ENCODE results near the gene ZNF616.

ZNF616 gene

DNA sequence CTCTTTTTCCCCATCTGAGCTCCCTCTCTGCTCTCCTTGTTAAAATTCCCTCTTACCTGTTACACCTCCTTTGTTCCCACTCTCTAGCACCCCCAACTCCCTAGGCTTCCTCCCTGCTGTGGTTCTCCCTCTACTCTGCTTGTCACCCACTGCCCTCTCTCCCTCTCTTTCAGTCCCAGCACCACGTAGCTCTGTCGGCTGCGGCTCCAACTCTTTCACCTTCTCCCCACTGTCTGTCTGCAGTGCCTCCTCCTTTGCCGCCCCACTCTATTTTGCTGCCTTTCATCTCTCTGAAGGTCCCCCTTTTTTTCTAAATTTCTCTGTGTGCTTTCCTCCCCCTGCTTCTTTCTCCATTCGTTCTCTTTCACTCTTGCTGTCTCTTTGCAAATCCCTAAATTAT lies 30.6 kb upstream of the ZNF616 start:
- no peak overlapping the region for H4K91ac ChIP-seq (ENCODE audit: low read depth, low read length, poor library complexity)
- peak overlapping the region; percentile 84 for H3K4me2 ChIP-seq (ENCODE audit: insufficient read depth, low read length, poor library complexity, severe bottlenecking)
- H2BK15ac ChIP-seq (ENCODE audit: low read length) = no peak overlapping the region
- H3K27ac ChIP-seq (replicated peaks; ENCODE audit: low read length) = no peak overlapping the region
- H3K36me3 ChIP-seq (replicated peaks in 1 of 2; ENCODE audit: control insufficient read depth in 2 of 2, insufficient read depth in 2 of 2, low read length in 2 of 2) = peaks cover 4 to 5% of the 10 kb centered on the region in 2 donors
- peak overlapping the region; percentile 51 to 86 for H3K4me3 ChIP-seq (ENCODE audit: low read length in 2 of 2)
- no peak overlapping the region for H2BK120ac ChIP-seq (ENCODE audit: low read depth, low read length)
- H3K27me3 ChIP-seq (ENCODE audit: control insufficient read depth in 3 of 3, insufficient read depth in 3 of 3, low read depth in 1 of 3, low read length in 3 of 3) = peaks cover 0 to 12% (median 2%) of the 10 kb centered on the region in 3 experiments
- peaks cover 0 to 1% of the 10 kb centered on the region in 2 donors for H3K4me1 ChIP-seq (ENCODE audit: control insufficient read depth in 2 of 2, insufficient read depth in 1 of 2, low read depth in 1 of 2, low read length in 2 of 2)
- no peak for DNase-seq (ENCODE audit: low spot score)
- H2AFZ ChIP-seq (ENCODE audit: low read length) = peak overlapping the region; percentile 92
- no peak overlapping the region for H3K18ac ChIP-seq (ENCODE audit: low read length)
- H2BK12ac ChIP-seq (ENCODE audit: low read length) = no peak overlapping the region
- peaks cover 3 to 23% of the 10 kb centered on the region in 2 donors for H3K9me3 ChIP-seq (replicated peaks in 1 of 2; ENCODE audit: control insufficient read depth in 2 of 2, insufficient read depth in 1 of 2, low read depth in 1 of 2, low read length in 2 of 2)
- H3K23ac ChIP-seq (ENCODE audit: low read depth, low read length, poor library complexity) = no peak overlapping the region
- H4K8ac ChIP-seq (ENCODE audit: low read depth, low read length) = no peak overlapping the region
- H3K4ac ChIP-seq (ENCODE audit: low read length) = no peak overlapping the region
- no peak overlapping the region for H3K14ac ChIP-seq (ENCODE audit: low read length)
- H3K9ac ChIP-seq (ENCODE audit: low read depth, low read length, poor library complexity) = no peak overlapping the region
- no peak overlapping the region for H2AK5ac ChIP-seq (ENCODE audit: low read depth, low read length)
- WGBS, 2 donors (ENCODE audit: extremely low coverage in 2 of 2, insufficient read length in 2 of 2, insufficient replicate concordance in 1 of 2) = no CpG with 5 or more reads among the region's 5 CpGs
- H3K79me1 ChIP-seq (ENCODE audit: low read depth, low read length) = no peaks in the 10 kb centered on the region
- no peak overlapping the region for H2BK5ac ChIP-seq (ENCODE audit: low read length)

DNA sequence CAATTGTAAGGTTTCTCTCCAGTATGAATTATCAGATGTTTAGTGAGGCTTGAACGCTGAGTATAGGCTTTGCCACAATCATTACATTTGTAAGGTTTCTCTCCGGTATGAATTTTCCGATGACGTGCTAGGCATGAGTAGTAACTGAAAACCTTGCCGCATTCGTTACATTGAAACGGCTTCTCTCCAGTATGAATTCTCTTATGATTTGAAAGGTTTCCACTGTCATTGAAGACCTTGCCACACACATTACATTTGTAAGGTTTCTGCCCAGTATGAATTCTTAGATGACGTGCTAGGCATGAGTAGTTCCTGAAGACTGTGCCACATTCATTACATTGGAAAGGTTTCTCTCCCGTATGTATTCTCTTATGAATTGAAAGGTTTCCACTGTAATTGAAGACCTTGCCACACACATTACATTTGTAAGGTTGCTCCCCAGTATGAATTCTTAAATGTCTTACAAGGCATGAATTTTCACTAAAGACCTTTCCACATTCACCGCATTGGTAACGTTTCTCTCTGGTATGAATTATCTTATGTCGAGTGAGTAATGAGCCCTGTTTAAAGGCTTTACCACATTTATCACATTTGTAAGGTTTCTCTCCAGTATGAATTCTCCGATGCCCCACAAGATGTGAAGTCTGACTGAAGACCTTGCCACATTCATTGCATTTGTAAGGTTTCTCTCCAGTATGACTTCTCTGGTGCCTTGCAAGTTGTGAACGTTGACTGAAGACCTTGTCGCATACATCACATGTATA lies 16.0 kb upstream of the ZNF616 start:
- Histone ChIP-seq H3K27me3 (ENCODE audit: control insufficient read depth in 3 of 3, insufficient read depth in 3 of 3, low read depth in 1 of 3, low read length in 3 of 3) (no peaks in the 10 kb centered on the region), H3K4me1 (ENCODE audit: control insufficient read depth in 2 of 2, insufficient read depth in 1 of 2, low read depth in 1 of 2, low read length in 2 of 2) (no peaks in the 10 kb centered on the region), H4K8ac (ENCODE audit: low read depth, low read length) (no peak overlapping the region), H3K9me3 (replicated peaks in 1 of 2; ENCODE audit: control insufficient read depth in 2 of 2, insufficient read depth in 1 of 2, low read depth in 1 of 2, low read length in 2 of 2) (peaks cover 19 to 61% of the 10 kb centered on the region in 2 donors), H3K4me2 (ENCODE audit: insufficient read depth, low read length, poor library complexity, severe bottlenecking) (no peak overlapping the region), H2AFZ (ENCODE audit: low read length) (no peak overlapping the region), H3K9ac (ENCODE audit: low read depth, low read length, poor library complexity) (no peak overlapping the region), H4K91ac (ENCODE audit: low read depth, low read length, poor library complexity) (no peak overlapping the region), H2AK5ac (ENCODE audit: low read depth, low read length) (no peak overlapping the region), H2BK120ac (ENCODE audit: low read depth, low read length) (no peak overlapping the region), H2BK15ac (ENCODE audit: low read length) (no peak overlapping the region), H3K4me3 (ENCODE audit: low read length in 2 of 2) (no peak overlapping the region), H3K23ac (ENCODE audit: low read depth, low read length, poor library complexity) (no peak overlapping the region), H2BK12ac (ENCODE audit: low read length) (no peak overlapping the region), H2BK5ac (ENCODE audit: low read length) (no peak overlapping the region), H3K18ac (ENCODE audit: low read length) (no peak overlapping the region), H3K4ac (ENCODE audit: low read length) (no peak overlapping the region), H3K79me1 (ENCODE audit: low read depth, low read length) (no peaks in the 10 kb centered on the region), H3K14ac (ENCODE audit: low read length) (no peak overlapping the region), H3K36me3 (replicated peaks in 1 of 2; ENCODE audit: control insufficient read depth in 2 of 2, insufficient read depth in 2 of 2, low read length in 2 of 2) (peaks cover 0 to 6% of the 10 kb centered on the region in 2 donors), H3K27ac (replicated peaks; ENCODE audit: low read length) (no peak overlapping the region)
- DNase-seq (ENCODE audit: low spot score) = no peak
- no CpG with 5 or more reads among the region's 15 CpGs for WGBS, 2 donors (ENCODE audit: extremely low coverage in 2 of 2, insufficient read length in 2 of 2, insufficient replicate concordance in 1 of 2)

DNA sequence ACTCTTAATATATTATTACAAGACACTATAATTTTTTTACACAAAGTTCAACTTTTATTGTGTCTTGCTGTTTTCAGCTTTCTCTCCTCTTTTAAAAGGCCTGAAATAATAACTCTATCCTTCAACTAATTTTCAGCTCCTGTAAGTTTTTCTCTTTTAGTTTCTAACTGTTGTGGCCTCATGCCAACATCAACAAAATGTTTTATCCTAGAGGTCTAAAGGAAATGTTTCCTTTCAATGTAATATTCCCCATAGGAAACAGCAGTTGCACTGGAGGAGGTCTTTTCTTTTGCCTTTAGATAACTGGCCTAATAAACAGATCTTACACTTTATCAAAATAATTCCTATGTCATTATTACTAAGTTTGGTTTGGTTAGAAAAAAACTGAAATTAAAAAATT lies 8.5 kb upstream of the ZNF616 start:
- DNase-seq (ENCODE audit: low spot score) = no peak
- Histone ChIP-seq H3K18ac (ENCODE audit: low read length) (no peak overlapping the region), H3K14ac (ENCODE audit: low read length) (no peak overlapping the region), H2BK12ac (ENCODE audit: low read length) (no peak overlapping the region), H3K4ac (ENCODE audit: low read length) (no peak overlapping the region), H2AFZ (ENCODE audit: low read length) (no peak overlapping the region), H2AK5ac (ENCODE audit: low read depth, low read length) (no peak overlapping the region), H3K4me2 (ENCODE audit: insufficient read depth, low read length, poor library complexity, severe bottlenecking) (no peak overlapping the region), H3K27me3 (ENCODE audit: control insufficient read depth in 3 of 3, insufficient read depth in 3 of 3, low read depth in 1 of 3, low read length in 3 of 3) (no peaks in the 10 kb centered on the region), H3K4me3 (ENCODE audit: low read length in 2 of 2) (no peak overlapping the region), H3K4me1 (ENCODE audit: control insufficient read depth in 2 of 2, insufficient read depth in 1 of 2, low read depth in 1 of 2, low read length in 2 of 2) (no peaks in the 10 kb centered on the region), H3K9me3 (replicated peaks in 1 of 2; ENCODE audit: control insufficient read depth in 2 of 2, insufficient read depth in 1 of 2, low read depth in 1 of 2, low read length in 2 of 2) (peaks cover 0 to 8% of the 10 kb centered on the region in 2 donors), H3K23ac (ENCODE audit: low read depth, low read length, poor library complexity) (no peak overlapping the region), H4K8ac (ENCODE audit: low read depth, low read length) (no peak overlapping the region), H3K36me3 (replicated peaks in 1 of 2; ENCODE audit: control insufficient read depth in 2 of 2, insufficient read depth in 2 of 2, low read length in 2 of 2) (no peaks in the 10 kb centered on the region), H2BK5ac (ENCODE audit: low read length) (no peak overlapping the region), H4K91ac (ENCODE audit: low read depth, low read length, poor library complexity) (no peak overlapping the region), H2BK120ac (ENCODE audit: low read depth, low read length) (no peak overlapping the region), H3K9ac (ENCODE audit: low read depth, low read length, poor library complexity) (no peak overlapping the region), H3K79me1 (ENCODE audit: low read depth, low read length) (no peaks in the 10 kb centered on the region), H3K27ac (replicated peaks; ENCODE audit: low read length) (no peak overlapping the region), H2BK15ac (ENCODE audit: low read length) (no peak overlapping the region)

DNA sequence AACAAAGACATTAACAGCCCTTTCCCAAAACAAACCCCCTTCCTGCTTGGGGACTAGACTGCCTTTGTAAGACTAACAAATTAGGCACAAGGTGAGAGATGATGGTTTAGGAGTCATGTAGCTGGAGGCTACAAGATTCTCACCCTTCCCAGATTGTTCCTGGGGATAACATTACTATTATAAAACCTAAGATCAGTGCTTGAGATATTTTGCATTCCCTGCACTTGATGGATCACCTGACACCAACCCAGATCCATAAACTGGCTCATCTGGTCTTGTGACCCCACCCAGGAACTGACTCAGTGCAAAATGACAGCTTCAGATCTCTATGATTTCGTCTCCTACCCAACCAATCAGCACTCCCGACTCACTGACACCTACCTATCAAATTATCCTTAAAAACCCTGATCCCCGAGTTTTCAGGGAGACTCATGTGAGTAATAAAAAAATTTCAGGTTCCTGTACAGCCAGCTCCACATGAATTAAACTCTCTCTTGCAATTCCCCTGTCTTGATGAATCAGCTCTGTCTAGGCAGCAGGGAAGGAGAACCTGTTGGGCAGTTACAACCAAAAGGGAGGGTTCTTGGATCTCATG lies 2.4 kb upstream of the ZNF616 start:
- WGBS, 2 donors (ENCODE audit: extremely low coverage in 2 of 2, insufficient read length in 2 of 2, insufficient replicate concordance in 1 of 2) = no CpG with 5 or more reads among the region's 3 CpGs

More for the DNA sequence above, 2.4 kb upstream of the ZNF616 start:
- no peak overlapping the region for H2BK5ac ChIP-seq (ENCODE audit: low read length)
- no peak overlapping the region for H3K4ac ChIP-seq (ENCODE audit: low read length)
- H2BK12ac ChIP-seq (ENCODE audit: low read length) = no peak overlapping the region
- no peak overlapping the region for H3K4me2 ChIP-seq (ENCODE audit: insufficient read depth, low read length, poor library complexity, severe bottlenecking)
- DNase-seq (ENCODE audit: low spot score) = no peak
- H3K27me3 ChIP-seq (ENCODE audit: control insufficient read depth in 3 of 3, insufficient read depth in 3 of 3, low read depth in 1 of 3, low read length in 3 of 3) = no peaks in the 10 kb centered on the region
- no peak overlapping the region for H2AFZ ChIP-seq (ENCODE audit: low read length)
- H4K91ac ChIP-seq (ENCODE audit: low read depth, low read length, poor library complexity) = no peak overlapping the region
- no peak overlapping the region for H3K9ac ChIP-seq (ENCODE audit: low read depth, low read length, poor library complexity)
- peaks cover 2 to 17% of the 10 kb centered on the region in 2 donors for H3K9me3 ChIP-seq (replicated peaks in 1 of 2; ENCODE audit: control insufficient read depth in 2 of 2, insufficient read depth in 1 of 2, low read depth in 1 of 2, low read length in 2 of 2)
- no peak overlapping the region for H2BK15ac ChIP-seq (ENCODE audit: low read length)
- no peak overlapping the region for H2AK5ac ChIP-seq (ENCODE audit: low read depth, low read length)
- no peak overlapping the region for H3K14ac ChIP-seq (ENCODE audit: low read length)
- no peak overlapping the region for H3K18ac ChIP-seq (ENCODE audit: low read length)
- H3K4me3 ChIP-seq (ENCODE audit: low read length in 2 of 2) = no peak overlapping the region
- H3K27ac ChIP-seq (replicated peaks; ENCODE audit: low read length) = no peak overlapping the region
- peaks cover 0 to 8% of the 10 kb centered on the region in 2 donors for H3K36me3 ChIP-seq (replicated peaks in 1 of 2; ENCODE audit: control insufficient read depth in 2 of 2, insufficient read depth in 2 of 2, low read length in 2 of 2)
- H4K8ac ChIP-seq (ENCODE audit: low read depth, low read length) = no peak overlapping the region
- H2BK120ac ChIP-seq (ENCODE audit: low read depth, low read length) = no peak overlapping the region
- peaks cover 0 to 4% of the 10 kb centered on the region in 2 donors for H3K4me1 ChIP-seq (ENCODE audit: control insufficient read depth in 2 of 2, insufficient read depth in 1 of 2, low read depth in 1 of 2, low read length in 2 of 2)
- H3K79me1 ChIP-seq (ENCODE audit: low read depth, low read length) = no peaks in the 10 kb centered on the region
- no peak overlapping the region for H3K23ac ChIP-seq (ENCODE audit: low read depth, low read length, poor library complexity)
